Activated T-cell treated with anti-CD3 and anti-CD28 coated beads, Interleukin-2, amount 50 U/mL, for 48 hours (primary cell): Measurements from ENCODE around the gene CYP4F2.
"Not testable (repeated sequence)": the region's sequence is repeated elsewhere in the genome, so short reads cannot be mapped to it uniquely, and the experiment has no call there.

ENCODE experiments used
- DNase-seq, 2 experiments: peaks; one replicate each; pipeline ENCODE4 v3.0.0-alpha.2; 2020

CYP4F2 gene, protein sequence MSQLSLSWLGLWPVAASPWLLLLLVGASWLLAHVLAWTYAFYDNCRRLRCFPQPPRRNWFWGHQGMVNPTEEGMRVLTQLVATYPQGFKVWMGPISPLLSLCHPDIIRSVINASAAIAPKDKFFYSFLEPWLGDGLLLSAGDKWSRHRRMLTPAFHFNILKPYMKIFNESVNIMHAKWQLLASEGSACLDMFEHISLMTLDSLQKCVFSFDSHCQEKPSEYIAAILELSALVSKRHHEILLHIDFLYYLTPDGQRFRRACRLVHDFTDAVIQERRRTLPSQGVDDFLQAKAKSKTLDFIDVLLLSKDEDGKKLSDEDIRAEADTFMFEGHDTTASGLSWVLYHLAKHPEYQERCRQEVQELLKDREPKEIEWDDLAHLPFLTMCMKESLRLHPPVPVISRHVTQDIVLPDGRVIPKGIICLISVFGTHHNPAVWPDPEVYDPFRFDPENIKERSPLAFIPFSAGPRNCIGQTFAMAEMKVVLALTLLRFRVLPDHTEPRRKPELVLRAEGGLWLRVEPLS

DNA sequence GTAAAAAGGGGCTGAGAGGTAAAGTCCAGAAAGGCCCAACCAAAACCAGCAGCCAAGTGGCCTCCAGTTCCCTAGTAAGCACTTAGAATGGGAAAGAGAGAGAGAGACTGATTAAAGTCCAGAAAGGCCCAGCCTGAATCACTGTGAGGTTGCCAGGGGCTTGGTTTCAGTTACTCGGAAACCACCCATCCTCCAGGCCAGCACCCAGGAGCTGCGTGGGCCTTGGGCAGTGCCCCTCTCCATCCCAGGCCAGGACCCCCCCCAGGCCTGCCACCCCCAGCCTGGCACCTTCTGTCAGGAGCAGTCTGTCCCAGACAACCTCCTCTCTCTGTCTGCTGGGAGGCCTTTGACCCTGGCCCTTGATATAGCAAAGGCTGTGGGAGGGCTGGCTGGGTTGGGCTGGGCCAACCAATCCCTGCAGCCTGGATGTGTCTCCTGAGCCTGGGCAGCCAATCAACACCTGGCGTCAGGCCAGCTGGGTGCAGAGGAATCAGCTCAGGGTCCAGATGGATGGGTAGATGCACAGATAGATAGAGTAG lies at the start of gene CYP4F2:
Gene CYP4F2, minus strand, starts transcription at position 337 of the 539 bp plus-strand sequence. CDS start 463 bp downstream, outside the sequence.
- no peak for DNase-seq

DNA sequence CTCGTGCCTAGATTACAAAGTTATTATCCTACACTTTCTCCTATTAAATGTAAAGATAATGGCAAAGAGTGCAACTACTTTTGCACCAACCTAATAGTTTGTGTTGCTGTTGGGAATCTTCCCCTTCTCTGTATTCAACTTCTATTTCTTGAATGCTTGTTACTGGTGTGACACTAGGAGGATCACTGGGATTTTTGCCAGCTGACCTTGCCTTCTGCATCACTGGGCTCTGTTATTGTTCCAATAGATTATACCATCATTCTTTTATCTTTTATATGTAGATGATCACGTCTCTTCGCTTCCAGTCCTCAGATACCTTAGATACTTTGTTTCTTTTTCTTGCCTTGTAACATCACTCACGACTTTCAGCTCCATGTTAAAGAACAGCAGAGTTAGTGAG lies 47.4 kb upstream of the CYP4F2 start:
- no peak for DNase-seq

DNA sequence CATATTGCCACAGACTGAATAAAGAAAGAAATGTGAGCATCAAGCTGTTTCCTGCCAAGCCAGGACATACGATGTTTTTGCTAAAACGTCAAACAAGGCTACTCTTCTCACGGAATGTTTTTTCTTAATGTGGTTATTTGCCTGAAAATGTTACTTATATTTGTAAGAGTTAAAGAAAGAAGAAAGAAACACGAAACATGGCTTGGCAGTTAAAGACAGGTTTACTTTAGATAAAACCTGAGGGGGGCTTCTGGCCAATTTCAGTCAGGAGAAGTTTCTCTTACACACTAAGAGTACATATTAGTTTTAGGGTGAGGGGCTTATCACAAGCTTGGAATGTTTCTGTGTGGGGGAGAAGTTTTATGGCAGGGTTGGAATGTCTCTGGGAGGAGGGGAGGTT lies 46.5 kb upstream of the CYP4F2 start:
- no peak for DNase-seq

DNA sequence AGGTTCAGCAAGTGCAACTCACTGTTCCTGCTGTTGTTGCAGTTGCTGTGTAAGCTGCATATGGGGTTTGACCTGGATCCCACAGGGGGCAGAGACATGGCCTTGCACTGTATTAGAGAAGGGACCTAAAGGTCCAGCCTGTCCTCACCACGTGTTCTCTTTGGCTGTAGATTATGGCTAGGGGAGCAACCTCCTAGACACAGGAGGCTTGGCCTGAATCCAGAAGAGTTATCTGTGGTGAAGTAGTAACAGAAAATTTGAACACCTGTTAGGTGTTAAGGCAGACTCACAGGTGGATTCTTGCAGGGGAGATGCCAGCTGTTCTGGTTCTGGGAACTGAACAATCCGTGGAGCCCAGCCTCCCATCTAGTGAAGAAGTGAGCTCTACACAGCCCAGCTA lies 39.9 kb upstream of the CYP4F2 start:
- DNase-seq = no peak

DNA sequence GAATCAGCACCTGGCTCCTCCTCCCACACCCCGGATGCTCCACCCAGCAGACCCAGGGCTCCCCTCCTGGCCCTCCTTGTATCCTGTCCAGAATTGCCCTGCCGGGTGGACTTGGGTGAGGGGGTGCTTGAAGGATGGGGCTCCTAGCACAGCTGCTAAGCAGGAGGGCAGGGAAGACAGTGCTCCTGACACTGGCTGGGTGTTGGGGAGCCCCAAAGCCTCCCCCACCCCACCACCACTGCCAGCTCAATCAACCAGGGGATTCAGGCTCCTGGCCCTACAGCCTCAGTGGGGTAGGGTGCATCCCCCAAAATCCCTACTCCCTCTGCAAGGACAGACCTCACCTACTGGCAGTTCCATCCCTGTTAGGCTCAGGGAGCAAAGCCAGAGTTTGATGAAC lies 39.1 kb upstream of the CYP4F2 start:
- no peak for DNase-seq

DNA sequence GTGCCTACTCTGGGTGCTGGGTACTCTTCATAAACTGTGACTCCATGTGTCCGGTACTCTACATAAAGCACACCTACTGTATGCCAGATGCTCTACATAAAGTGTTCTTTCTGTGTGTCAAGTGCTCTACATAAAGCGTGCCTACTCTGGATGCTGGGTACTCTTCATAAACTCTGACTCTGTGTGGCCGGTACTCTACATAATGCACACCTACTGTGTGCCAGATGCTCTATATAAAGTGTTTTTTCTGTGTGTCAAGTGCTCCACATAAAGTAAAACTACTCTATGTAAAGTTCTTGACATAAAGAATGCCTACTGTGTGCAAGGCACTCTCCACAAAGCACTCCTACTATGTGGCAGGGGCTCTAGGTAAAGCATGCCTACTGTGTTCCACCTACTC lies 38.3 kb upstream of the CYP4F2 start:
- DNase-seq = no peak

DNA sequence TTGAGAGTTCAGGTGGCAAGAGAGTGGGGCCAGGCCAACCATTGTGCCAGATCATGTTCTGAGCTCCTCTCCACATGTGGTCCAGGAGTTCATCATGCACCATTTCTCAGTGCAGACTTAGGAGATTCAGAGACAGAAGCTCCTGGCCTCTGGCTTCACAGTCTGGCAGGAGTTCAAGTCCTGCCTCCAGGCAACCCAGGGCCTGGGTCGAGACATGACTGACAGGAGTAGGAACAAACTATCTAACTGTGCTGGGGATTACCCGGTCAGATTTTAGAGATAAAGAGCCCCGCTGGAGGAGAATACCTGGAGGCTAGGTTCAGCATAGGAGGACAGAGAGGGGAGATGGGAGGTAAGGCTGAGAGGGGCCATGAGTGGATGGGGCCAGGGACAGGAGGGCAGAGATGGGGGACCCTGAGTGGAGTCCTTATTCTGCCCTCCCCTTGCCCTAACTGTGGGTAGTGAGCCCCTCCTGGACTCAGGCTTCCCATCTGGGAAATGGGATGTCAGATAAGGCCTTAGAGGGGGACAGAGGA lies 37.4 kb upstream of the CYP4F2 start:
- DNase-seq = no peak

DNA sequence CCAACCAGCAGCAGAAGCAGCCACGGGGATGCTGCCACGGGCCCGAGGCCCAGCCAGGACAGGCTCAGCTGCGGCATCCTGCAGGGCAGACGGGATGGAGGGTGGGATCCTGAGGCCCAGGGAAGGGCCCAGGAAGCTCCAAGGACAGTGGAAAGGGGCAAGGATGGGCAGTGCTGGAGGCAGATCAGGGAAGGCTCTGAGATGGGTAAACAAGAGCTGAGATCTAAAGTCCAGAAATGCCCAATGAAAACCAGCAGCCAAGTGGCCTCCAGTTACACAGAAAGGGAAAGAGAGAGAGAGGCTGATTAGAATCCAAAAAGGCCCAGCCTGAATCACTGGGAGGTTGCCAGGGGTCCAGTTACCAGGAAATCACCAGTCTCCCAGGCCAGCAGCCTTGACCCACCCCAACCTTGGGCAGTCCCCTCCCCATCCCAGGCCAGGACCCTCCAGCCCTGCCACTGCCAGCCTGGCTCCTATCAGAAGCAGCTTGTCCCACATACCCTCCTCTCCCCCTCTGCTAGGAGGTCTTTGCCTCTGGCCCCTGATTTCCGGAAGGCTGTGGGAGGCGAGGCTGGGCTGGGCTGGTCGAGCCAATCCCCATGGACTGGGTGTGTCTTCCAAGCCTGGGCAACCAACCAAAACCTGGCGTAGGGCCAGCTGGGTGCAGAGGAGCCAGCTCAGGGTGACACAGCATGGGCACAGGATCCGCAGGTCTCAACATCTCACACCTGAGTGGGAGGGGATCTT lies 36.6 kb upstream of the CYP4F2 start, which contains the start of gene CYP4F11:
Gene CYP4F11, minus strand, starts transcription at position 198 of the 747 bp plus-strand sequence. Its CDS starts 121 bp downstream, at position 77.
- no peak for DNase-seq

DNA sequence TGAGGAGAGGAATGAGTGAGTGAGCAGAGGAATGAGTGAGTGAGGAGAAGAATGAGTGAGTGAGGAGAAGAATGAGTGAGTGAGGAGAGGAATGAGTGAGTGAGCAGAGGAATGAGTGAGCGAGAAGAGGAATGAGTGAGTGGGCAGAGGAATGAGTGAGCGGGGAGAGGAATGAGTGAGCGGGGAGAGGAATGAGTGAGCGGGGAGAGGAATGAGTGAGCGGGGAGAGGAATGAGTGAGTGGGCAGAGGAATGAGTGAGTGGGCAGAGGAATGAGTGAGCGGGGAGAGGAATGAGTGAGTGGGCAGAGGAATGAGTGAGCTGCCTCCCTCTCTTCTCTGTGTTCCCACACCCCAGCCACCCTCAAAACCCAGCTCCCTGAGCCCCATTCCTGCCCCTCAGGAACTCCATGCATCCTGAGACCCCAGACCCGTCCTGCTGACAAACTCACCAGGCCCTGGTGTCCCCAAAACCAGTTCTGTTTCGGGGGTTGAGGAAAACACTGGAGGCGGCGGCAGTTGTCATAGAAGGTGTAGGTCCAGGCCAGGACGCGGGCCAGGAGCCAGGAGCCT lies 36.0 kb upstream of the CYP4F2 start:
- DNase-seq = peak; percentile 42 to 44

DNA sequence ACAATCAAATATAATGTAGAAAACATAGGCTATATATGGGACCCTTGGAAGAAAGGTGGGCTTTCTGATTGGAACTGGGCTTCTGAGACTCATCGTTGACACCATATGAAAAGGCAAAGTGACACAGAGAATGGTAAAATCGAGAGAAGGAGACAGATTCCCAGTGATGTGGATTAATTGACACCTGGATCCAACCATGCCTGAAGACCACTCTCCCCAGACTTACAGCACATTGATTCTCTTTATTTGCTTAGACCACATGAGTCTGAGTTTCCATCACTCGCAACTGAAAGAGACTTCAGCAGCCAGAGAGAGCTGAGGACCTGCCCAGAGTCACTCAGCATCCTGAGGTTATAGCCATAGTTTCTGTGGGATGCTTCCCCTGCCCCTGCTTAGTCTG lies 30.4 kb upstream of the CYP4F2 start:
- DNase-seq = no peak

DNA sequence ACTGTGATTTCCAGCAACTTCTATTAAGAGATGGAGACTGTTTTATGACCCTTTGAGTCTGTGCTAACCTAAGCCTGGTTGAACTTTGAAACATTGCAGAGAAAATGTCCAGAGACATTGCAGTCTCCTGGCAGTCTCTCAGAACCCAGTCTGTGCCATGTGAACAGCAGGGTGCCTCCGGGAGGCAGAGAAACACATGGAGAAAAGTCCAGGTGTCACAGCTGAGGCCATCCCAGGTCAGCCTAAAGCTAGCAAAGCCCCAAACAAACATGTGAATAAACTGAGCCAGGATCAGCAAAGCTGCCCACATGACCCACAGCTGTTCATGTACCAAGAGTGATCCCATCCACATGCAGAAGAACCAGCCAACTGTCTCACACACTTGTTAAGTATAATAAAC lies 28.6 kb upstream of the CYP4F2 start:
- no peak for DNase-seq

DNA sequence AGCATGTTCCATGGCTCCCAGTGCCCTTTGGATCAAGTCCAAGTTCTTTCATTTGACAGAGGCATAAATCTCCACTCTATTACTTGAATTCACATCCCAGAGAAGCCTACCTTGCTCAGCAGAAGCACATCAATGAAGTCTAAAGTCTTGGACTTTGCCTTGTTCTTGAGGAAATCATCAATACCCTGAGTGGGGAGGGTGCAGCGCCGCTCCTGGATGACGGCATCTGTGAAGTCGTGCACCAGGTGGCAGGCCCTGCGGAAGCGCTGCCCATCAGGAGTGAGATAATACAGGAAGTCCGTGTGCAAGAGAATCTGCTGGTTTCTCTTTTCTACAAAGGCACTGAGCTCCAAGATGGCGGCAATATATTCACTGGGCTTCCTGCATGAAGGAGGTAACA lies 25.8 kb upstream of the CYP4F2 start:
- no peak for DNase-seq

DNA sequence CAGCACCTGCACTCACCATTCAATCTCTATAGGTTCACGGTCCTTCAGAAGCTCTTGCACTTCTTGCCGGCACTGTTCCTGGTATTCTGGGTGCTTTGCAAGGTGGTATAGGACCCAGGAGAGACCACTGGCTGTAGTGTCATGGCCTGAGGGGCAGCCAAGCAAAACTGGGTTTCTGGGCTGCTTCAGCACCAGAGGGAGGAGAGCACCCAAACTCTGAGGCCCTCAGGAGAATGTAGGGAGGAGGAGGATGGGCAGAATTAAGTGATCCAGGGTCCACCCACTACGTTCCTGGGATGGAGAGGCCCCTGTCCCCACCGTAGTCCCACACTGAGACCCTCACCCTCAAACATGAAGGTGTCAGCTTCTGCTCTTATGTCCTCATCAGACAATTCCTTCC lies 24.1 kb upstream of the CYP4F2 start:
- no peak for DNase-seq

DNA sequence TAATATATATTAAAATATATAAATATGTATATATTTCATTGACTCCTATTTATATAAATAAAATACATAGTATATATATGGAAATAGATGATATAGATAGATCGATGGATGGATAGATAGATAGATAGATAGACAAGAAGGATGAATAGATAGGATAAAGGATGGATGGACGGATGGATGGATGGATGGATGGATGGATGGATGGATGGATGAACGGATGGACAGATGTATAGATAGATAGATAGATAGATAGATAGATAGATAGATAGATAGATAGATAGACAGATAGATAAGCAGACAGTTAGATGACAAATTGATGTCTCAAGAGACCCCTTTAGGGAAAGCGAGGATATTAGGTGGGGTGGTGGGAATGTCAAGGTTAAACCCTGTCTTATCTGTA lies 21.4 kb upstream of the CYP4F2 start:
- DNase-seq = no peak

DNA sequence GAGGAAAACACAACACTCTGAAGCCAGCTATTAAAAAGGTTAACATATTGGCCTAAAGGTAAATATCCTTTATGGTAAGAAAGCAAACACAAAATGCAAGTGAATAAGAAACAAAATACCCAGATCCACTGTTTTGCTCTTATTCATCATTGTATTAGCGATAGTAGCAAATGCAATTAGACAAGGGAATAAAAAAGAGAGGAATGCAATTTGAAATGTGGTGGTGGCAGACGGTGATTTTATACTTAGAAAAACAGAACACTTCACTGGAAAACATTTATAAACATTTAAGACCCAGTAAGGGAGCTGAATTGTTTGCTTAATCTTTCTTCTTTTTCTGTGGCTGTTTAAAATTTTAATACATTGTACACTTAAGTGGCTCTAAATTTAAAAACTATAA lies 17.2 kb upstream of the CYP4F2 start:
- no peak for DNase-seq

DNA sequence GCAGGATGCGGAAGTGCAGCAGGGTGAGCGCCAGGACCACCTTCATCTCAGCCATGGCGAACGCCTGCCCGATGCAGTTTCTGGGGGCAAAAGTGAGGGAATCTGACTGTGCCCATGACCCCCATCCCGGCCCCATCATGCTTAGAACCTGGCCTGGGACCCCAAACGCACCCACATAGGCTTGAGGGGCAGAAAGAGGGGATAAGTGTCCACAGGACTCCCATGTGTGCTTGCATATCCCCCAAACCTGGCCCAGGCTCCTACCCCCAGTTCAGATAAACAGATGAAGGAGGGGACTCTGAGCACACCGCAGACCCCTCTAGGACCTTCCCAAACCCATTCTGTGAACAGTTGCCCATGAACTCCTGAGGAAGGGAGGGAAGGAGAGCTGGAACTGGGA lies 16.0 kb upstream of the CYP4F2 start:
- DNase-seq = no peak

DNA sequence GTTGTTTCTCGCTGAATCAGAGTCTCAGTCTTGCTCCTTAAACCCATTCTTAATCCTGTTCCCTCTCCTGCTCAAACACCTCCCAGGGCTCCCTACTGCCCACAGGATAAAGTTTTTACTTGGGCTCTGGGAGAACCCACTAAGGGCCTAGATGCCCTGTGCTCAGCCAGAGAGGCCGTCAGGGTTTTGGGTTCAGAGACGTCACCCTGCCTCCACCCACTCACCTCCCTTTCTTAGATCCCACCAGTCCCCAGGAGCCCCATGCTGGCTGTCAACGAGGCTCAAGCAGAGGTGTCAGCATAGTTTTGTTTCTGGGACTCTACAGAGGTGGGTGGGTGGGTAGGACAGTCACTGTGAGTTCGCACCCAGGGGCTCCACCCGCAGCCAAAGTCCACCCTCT lies 15.5 kb upstream of the CYP4F2 start:
- no peak for DNase-seq

DNA sequence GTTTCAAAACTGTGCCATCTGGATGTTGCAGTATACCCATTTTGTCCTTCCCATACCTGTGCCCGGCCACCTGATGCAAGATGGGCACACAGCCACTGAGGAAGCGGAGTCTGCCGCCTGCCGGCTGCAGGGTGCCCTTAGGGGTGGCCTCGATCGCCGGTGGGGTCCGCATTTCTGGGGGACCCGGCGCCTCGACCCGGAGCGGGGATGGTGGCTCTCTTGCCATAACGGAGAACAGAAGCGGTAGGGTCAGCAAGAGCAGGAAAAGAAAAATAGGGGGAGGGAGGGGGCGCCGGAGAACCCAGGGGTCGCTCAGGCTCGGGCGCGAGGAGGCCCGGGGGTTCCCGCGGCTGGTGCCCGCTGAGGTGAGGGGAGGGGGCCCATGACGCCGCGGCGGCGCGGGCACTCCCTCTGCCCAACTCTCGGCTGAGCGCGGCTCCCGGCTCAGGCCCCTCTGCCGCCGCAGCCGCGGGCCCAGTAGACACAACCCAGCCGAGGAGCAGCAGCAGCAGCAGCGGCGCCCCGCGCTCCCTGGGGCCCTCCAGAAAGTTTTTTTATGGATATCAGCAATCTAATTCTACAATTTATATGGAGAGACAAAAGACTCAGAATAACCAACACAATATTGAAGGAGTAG lies 13.8 kb upstream of the CYP4F2 start:
- DNase-seq = no peak

DNA sequence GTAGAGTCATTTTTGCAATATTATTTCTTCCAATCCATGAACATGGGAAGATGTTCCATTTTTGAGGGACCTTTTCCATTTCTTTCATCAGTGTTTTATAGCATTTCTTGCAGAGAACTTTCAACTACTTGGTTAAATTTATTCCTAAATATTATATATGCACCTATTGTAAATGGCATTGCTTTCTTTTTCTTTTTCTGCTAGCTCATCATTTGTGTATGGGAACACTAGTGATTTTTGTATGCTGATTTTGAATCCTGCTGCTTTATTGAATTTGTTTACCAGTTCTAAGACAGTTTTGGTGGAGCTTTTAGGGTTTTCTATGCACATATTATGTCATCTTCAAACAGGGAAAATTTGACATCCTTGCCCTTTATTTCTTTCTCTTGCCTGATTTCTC lies 7.2 kb upstream of the CYP4F2 start:
- no peak for DNase-seq

DNA sequence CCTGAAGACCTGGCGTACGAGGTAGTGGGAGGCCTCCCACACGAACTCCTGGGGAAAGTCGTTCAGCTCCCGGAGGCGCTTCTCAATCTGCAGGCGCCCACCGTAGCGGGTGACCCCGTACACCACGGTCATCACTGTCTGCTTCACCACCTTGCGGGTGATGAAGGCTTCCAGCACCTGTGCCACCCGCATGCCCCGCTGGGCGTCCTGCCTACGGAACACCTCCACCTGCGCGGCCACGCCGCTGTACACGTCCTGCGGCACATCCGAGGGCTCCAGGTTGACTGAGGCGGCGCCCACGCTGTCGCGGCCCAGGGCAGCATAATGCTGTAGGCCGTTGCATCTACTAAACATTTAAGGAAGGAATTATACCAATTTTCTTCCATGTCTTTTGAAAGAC lies 5.0 kb upstream of the CYP4F2 start:
- not testable (repeated sequence) for DNase-seq

DNA sequence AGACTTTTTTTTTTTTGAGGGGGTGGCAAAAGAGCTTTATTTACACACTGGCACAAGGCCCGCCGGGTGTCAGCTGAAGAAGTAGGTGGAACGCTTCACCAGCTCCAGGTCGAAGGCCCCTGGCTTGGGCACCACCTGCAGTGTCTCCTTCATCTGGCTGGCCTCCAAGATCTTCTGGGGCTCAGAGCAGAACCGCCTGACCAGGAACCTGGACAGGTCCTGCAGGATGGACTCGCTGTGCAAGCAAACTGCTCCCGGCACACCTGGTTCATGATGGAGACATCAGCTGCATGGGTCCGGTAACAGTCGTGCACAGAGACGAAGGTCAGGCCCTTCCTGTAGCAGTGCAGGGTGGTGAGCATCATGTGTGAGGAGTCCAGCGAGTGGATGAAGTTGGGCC lies 4.4 kb upstream of the CYP4F2 start:
- no peak for DNase-seq

DNA sequence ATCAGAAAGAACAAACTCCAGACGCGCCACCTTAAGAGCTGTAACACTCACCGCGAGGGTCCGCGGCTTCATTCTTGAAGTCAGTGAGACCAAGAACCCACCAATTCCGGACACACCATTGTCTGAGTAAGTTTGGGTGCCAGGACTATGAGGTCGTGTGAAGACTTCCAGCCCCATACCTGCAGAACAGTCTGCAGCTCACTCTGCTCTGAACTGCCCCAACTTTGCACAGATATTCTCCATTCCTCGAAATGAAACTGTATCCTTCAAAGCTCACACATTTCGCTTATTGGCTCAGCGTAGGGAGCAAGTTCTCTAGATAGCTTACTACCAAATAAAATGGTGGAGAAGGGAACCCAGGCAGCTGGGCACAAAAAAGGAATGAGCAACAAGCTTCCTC lies 2.6 kb upstream of the CYP4F2 start:
- DNase-seq = no peak

DNA sequence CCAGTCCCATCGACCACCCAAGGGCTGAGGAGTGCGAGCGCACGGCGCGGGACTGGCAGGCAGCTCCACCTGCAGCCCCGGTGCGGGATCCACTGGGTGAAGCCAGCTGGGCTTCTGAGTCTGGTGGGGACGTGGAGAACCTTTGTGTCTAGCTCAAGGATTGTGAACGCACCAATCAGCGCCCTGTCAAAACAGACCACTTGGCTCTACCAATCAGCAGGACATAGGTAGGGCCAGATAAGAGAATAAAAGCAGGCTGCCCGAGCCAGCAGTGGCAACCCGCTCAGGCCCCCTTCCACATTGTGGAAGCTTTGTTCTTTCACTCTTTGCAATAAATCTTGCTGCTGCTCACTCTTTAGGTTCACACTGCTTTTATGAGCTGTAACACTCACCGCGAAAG lies 2.2 kb upstream of the CYP4F2 start:
- DNase-seq = not testable (repeated sequence)
